ENCODE data around the gene SSRP1. TPM values are rescaled to one million over a fixed set of nuclear protein-coding genes. Genes with fewer than 3 reads are reported as not detected.
A peak's percentile ranks its signal among the peaks of the same experiment; 100 is the strongest.

SSRP1 gene
- total RNA-seq, 1 donor from 2014 or later: 85.4 TPM

DNA sequence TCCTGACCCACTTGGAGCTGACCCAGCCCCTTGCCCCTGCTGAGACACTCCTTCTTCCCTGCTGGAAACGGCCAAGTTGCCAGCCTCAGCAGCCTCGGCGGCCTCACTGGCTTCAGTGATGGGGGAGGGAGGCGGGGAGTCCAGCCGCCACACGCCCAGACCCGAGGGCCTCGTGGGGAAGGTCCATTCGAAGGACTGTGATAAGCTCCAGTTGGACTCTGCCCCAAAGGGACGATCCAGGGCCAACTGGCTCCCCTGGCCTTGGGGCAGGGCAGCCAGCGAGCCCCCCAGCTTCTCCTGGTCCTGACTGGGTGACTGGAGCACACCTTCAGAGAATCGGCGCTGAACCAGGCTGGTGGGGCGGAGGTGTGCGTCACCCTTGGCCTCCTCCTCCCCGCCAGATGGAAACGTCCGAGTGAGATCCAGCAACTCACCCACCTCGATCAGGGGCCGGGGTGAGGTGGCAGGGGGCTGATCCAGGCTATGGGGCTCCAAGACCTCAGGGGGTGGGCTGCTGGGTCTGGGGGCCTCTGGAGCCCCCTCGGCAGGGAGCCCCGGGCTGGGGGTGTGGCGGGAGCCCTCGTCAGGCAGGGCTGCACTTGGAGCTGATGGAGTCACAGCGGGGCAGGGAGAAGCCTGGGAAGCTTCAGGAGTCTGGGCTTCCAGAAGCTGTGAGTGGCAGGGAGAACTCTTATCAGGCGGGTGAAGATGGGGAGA lies 22.5 kb downstream of the SSRP1 start:
- DNase-seq (ENCODE audit: extremely low spot score in 2 of 2): no peak
- H3K36me3 ChIP-seq: peaks cover 2 to 79% of the 10 kb centered on the region in 2 donors
- intact Hi-C loops (cut with DNase I): loop anchor here (5.0 kb wide), 1 partner anchor 1264 kb away; the partner anchor contains the start of genes LPXN and ZFP91

GRCh38 chr11:57312511-57313021 lies 23.1 kb downstream of the SSRP1 start:
- Histone ChIP-seq H3K27me3 (no peaks in the 10 kb centered on the region), H3K27ac (peak overlapping the region; percentile 93), H3K4me1 (peaks cover 85% of the 10 kb centered on the region), H3K36me3 (peaks cover 2 to 73% of the 10 kb centered on the region in 2 donors), H3K4me3 (no peak overlapping the region), H3K9me3 (no peaks in the 10 kb centered on the region)
- DNase-seq (ENCODE audit: extremely low spot score in 2 of 2): no peak
- intact Hi-C loops (cut with DNase I): loop anchor here (5.0 kb wide), 1 partner anchor 1265 kb away; the partner anchor contains the start of genes LPXN and ZFP91
- TF ChIP-seq POLR2A (IDR thresholded peaks at IDR 0.05) (no peak), CTCF (IDR thresholded peaks at IDR 0.05) (no peak), POLR2AphosphoS5 (IDR thresholded peaks at IDR 0.05; ENCODE audit: insufficient read depth in 1 of 2, low read depth in 1 of 2) (no peak)

More for the DNA sequence above, 22.5 kb downstream of the SSRP1 start:
- no peak overlapping the region for H3K4me3 ChIP-seq
- no peaks in the 10 kb centered on the region for H3K27me3 ChIP-seq
- no peaks in the 10 kb centered on the region for H3K9me3 ChIP-seq
- TF ChIP-seq POLR2AphosphoS5 (IDR thresholded peaks at IDR 0.05; ENCODE audit: insufficient read depth in 1 of 2, low read depth in 1 of 2): no peak
- TF ChIP-seq CTCF (IDR thresholded peaks at IDR 0.05): no peak
- peak overlapping the region; percentile 93 for H3K27ac ChIP-seq
- H3K4me1 ChIP-seq: peaks cover 85% of the 10 kb centered on the region

DNA sequence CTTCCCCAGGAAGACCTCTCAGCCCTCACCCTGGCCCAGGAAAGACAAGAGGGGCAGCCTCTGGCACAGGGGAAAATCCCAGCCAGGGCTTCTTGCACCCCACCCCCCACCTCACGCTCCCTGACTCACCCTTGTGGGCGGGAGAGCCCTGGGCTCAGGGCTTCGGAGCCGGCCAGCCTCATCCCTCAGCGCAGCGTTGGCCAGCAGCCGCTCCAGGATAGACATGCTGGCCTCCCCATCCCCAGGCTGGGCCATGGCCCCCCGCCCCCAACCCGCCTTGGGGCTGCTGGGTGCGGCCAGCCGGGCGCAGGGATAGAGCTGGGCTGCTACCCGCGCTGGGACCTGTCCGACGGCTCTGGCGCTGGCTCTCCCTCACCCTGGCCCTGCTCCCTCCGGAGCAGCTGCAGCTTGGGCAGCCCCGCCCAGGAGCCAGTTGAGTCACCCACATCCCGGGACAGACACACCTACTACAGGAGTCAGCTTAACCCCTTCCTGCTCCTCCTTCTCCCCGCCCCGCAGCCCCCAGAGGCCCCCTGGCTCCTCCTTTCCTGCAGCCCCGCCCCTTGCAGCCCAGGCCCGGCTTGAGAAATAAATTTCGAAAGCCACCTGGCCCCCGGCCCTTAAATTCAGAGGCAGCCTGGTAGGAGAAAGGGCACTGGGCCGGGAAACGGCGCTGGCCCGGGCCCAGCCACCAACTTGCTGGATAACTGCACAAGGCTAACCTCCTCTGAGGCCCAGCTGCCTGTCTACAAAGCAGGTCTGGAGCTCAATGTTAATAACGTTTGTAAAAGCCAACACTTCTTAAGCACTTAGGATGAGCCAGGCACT lies 24.4 kb downstream of the SSRP1 start:
- peaks cover 2 to 61% of the 10 kb centered on the region in 2 donors for H3K36me3 ChIP-seq
- intact Hi-C loops (cut with DNase I): loop anchor here (5.0 kb wide), 1 partner anchor 1266 kb away; the partner anchor contains the start of genes LPXN and ZFP91
- H3K4me1 ChIP-seq: peaks cover 85% of the 10 kb centered on the region
- no peaks in the 10 kb centered on the region for H3K27me3 ChIP-seq
- TF ChIP-seq POLR2A (IDR thresholded peaks at IDR 0.05): peak in 1 of 2 donors; percentile 71
- TF ChIP-seq POLR2AphosphoS5 (IDR thresholded peaks at IDR 0.05; ENCODE audit: insufficient read depth in 1 of 2, low read depth in 1 of 2): peak; percentile 63 to 98
- TF ChIP-seq CTCF (IDR thresholded peaks at IDR 0.05): peak in 1 of 3 experiments; percentile 4
- peak in 1 of 2 donors; percentile 99 for DNase-seq (ENCODE audit: extremely low spot score in 2 of 2)
- no peaks in the 10 kb centered on the region for H3K9me3 ChIP-seq
- peak overlapping the region; percentile 50 to 57 for H3K4me3 ChIP-seq
- peak overlapping the region; percentile 93 for H3K27ac ChIP-seq

DNA sequence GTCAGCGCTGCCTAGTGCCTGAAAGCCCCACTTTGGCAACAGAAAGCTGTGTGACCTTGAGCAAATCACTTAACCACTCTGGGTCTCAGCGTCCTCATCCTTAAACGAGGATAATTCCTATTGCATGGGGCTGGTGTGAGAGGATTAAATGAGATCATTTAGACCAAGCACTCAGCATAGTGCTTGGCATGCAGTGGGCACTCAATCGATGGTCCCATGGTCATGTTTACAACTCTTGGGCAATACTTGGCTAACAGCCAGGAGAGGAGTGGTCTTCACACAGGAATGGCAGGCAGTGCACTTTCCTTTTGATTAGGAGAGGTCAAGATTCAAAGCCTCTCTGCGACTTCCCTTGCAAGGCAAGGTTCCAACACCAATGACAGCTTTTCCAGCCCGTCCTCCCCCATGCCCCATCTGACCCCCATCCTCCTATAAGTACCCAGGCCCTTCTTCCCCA lies 25.0 kb downstream of the SSRP1 start:
- H3K4me1 ChIP-seq: peaks cover 85% of the 10 kb centered on the region
- H3K27ac ChIP-seq: peak overlapping the region; percentile 93
- H3K4me3 ChIP-seq: peak overlapping the region; percentile 50 to 57
- peaks cover 2 to 54% of the 10 kb centered on the region in 2 donors for H3K36me3 ChIP-seq
- no peaks in the 10 kb centered on the region for H3K9me3 ChIP-seq
- DNase-seq (ENCODE audit: extremely low spot score in 2 of 2): no peak
- intact Hi-C loops (cut with DNase I): loop anchor here (5.0 kb wide), 1 partner anchor 1267 kb away; the partner anchor contains the start of genes LPXN and ZFP91
- no peak for TF ChIP-seq CTCF (IDR thresholded peaks at IDR 0.05)
- no peak for TF ChIP-seq POLR2A (IDR thresholded peaks at IDR 0.05)
- no peak for TF ChIP-seq POLR2AphosphoS5 (IDR thresholded peaks at IDR 0.05; ENCODE audit: insufficient read depth in 1 of 2, low read depth in 1 of 2)
- no peaks in the 10 kb centered on the region for H3K27me3 ChIP-seq
